Fibroblast of skin of left biceps (primary cell): ENCODE data around the gene KAT2B.
"Not testable (repeated sequence)": the region's sequence is repeated elsewhere in the genome, so short reads cannot be mapped to it uniquely, and the experiment has no call there.

Experiments
- DNase-seq, 2 experiments: peaks; one replicate each; pipeline ENCODE4 v3.0.0-alpha.2; 2013; ENCODE audit warnings: low read depth in 2 of 2

The KAT2B gene

DNA sequence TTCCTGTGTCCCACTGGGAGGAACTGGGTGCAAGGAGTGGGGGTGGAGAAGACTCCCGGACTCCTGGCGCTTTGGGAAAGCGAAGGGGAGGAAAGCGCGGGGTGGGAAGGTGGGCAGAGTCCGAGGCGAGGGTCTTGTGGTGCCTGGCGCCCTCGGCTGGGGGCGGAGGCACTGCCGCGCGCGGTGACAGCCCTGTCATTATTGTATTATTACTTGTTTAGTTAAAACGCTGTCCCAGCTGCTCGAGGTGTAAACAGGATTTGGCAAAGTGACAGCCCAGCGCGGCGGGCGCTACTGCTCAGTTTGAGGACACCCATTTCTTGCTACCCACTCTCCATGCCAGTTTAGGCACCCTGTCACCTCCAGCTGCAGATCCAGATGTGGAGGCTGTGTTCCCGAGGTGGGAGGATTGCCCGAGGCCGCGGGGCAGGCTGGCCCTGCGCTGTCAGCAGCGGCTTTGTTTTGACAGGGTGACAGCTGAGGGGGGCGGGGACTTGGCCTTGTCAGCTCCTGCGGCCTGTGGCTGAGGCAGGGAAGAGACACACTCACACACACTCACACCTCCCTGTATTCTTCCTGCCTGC is 1.0 kb downstream of the KAT2B start:
- DNase-seq: no peak

DNA sequence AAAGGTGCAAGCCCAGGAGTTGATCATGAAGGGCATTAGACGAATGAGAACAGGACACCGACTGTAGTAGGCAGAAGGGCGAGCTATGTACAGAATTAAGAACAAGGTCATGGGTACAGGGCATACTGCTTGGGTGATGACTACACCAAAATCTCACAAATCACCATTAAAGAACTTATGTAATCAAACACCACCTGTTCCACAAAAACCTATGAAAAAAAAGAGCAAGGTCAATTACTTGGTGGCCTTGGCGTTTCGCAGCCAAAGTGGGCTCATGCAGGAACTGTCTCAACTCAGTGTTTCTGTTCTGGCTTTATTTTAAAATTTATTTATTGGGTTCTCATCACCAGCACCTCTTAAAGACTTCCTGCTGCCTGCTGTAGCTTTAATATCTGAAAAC is 2.1 kb downstream of the KAT2B start:
- no peak for DNase-seq

DNA sequence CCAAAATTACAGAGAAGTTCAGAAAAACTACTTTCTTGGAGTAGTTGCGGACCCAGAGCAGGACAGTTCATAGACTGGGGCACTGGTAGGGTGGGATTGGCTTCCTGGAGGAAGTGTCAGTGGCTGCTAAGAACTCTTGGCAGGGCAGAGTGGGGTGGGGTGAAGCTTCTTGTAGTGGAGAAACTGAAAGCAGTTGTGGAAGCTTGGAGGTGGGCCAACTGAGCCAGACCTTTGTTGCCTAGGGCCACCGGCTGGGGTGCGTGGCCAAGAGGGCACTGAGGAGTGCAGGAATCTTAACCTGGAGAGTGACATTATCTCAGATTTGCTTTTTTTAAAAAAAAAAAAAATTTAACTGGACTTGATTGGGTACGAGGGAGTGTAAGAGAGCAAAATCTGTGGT is 3.1 kb downstream of the KAT2B start:
- no peak for DNase-seq

DNA sequence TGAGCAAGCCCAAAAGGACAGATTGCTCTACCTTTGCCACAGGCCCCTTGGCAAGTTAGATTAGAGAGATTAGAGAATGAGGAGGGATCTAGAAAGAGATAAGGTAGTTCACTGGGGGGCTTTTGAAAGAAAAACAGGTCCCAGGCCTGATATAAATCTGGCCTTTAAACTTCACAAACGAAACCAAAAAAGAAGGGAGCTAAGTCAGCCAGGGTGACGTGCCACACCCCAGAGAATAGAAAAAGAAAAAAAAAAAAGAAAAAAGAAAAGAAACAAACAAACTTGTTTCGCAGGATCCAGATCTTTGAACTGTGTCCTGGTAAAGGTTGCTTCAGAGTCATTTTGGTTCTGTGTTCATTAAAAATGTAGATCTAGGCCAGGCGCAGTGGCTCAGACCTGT is 3.6 kb downstream of the KAT2B start:
- no peak for DNase-seq

DNA sequence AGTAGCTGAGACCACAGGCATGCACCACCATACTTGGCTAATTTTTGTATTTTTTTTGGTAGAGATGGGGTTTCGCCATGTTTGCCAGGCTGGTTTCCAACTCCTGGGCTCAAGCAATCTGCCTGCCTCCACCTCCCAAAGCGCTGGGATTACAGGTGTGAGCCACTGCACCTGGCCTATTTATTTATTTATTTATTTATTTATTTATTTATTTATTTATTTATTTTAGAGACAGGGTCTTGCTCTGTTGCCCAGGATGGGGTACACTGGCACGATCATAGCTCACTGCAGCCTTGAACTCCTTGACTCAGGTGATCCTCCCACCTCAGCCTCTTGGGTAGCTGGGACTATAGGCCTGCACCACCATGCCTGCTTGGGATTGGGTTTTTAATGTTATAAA is 4.9 kb downstream of the KAT2B start:
- not testable (repeated sequence) for DNase-seq

DNA sequence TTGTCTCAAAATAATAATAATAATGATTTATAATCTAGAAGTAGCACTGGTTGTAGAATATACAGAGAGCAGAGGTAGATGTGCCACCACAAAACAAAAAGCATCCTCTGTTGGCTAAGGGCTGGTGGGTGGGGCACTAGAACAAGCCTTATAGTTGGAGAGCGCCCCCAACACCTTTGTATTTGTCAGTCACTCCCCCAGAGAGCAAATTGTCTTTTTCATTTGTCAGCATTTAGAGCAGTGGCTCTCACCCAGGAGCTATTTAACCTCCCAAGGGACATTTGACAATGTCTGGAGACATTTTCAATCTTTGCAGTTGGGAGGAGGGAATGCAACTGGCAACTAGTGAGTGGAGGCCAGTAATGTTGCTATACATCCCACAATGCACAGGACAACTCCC is 6.3 kb downstream of the KAT2B start:
- DNase-seq: no peak

DNA sequence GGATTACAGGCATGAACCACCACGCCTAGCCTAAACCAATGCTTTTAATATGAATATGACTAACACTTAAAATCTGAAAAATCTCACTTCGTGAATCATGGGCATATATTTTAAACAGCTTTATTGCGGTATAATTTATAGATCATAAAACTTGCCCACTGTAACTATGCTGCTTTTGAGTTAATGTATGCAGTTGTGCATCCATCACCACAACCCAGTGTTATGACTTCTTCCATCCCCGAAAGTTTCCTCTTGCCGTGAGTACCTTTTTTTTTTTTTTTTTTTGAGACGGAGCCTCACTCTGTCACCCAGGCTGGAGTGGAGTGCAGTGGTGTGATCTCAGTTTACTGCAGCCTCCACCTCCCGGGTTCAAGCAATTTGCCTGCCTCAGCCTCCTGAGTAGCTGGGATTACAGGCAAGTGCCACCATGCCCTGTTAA is 7.1 kb downstream of the KAT2B start:
- no peak for DNase-seq

DNA sequence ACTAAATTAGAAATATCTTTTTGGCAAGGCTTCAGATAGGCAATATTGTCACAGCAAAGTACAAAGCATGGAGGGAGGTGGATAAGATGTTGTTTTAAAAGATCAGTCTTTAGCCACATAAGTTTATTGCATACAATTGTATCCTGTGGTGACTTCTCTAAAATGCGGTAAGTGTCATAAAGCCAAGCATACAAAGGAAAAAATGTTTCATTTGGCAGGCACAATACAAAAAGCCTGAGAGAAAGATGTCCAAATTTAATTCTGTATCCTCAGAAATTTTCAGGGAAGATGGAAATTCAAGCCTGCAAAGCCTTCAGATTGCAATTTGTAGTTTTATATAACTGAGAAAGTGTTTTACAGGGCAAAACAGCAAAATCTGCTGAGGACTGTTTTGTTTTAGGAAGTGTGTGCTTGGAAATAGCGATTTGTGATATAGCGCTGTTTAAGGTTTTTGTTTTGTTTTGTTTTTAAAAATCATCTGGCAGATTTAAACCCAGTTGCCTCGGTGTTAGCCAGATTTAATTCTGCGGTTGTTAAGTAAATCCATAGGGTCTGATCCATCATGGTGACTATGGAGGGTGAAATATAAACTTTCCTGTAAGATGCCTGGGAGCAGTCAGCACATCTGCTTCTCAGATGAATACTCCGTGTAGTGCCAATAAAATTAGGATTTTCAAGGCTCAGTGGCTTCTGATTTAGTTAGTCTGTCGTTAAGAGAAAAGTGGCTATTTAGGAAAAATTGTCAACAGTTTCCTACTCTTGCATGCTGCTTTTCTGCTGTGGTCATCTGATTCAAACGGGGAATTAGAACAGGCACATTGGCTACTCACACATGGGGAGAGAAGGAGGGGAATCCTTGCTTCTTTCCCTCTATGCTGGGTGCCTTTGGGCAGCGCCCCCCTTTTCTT is 8.0 kb downstream of the KAT2B start:
- DNase-seq: no peak

DNA sequence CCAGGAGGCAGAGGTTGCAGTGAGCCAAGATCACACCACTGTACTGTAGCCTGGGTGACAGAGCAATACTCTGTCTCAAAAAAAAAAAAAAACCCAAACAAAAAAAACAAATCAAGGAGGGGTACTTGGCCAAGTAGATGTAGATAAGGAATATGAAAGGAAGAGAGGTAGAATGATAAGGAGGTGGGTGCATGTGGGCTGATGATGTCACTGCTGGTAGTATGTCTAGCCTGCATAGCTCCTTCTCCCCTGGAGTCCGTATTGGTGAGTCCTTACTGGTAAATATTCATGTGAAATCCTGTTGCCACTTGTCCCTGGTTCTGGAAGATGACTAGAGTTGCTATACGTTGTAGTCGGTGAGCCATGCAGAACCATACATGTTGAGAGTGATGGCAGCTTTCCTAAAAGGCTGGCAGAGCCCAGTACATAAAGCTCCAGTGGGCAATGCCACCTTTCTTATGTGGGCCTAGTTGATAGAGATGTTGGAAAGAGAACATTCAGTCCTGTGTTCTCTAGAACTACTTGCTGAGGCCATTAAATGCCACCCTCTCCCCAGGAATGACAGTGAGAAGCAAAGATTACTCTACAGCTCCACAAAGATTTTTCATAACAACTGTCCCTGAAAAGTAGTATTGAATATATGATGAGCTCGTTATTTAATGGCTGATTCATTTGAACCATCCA is 11.0 kb downstream of the KAT2B start:
- no peak for DNase-seq

DNA sequence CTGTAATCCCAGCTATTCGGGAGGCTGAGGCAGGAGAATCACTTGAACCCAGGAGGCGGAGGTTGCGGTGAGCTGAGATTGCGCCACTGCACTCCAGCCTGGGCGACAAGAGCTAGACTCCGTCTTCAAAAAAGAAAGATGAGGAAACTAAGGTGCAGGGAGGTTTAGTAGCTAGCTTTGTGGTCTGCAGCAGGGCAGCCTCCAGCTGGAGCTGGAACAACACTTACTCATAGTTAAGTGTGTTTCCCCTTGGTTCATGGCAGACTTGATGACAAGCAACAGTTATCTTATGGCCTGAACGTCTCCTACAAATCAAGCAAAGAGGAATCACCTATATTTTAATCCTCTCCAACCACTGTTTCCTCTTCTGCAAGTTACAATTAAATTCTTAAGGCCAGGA is 12.6 kb downstream of the KAT2B start:
- no peak for DNase-seq

DNA sequence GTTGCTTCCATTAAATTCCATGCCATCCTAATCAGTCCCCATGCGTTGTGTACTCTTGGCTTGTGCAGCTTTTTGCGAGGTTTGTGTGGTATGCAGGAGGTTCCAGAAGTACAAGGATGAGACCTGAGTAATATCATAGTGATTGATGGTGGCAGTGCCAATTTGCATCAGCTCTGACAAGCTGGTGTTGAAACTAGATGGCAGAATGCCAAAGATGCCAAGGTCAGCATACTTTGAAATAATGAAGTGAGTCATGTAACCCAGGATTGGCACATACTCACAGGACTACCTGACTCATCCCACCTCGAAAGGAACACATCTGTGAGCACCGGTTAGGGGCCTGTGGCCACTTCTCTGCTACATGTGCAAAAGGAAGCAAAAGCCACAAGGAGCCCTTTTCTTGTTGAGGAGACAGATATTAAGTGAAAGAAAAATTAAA is 14.3 kb downstream of the KAT2B start:
- DNase-seq: no peak

DNA sequence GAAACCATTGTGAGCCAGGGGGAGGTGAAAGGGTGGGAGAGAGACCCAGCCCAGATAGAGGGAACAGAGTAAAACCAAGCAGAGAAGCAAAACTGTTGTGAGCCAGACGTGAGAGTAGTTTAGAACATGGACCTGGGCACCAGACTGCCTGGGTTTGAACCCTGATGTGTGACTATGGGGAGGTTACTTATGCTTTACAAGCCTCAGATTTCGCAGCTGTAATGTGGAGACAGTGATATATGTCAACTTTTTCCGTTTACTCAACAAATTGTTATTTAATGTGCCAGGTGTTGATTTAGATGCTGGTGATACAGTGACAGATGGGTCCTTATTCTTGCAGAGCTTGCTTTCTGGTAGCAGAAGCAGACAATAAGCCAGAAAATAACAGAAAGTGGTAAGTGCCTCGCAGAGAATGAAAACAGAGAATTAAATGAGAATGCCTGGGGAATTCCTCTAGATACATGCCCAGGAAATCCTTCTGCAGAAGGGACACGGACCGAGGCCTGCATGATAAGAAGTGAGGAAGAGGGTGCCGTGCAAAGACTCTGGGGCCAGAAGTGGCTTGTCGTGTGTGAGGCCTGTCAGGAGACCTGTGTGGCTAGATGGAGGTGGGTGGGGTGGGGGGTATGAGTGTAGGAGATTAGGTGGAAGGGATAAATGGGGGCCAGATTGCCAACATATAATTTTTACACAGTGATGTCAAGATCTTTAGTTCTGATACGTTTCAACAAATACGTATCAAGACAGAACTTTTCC is 15.0 kb downstream of the KAT2B start:
- DNase-seq: no peak

DNA sequence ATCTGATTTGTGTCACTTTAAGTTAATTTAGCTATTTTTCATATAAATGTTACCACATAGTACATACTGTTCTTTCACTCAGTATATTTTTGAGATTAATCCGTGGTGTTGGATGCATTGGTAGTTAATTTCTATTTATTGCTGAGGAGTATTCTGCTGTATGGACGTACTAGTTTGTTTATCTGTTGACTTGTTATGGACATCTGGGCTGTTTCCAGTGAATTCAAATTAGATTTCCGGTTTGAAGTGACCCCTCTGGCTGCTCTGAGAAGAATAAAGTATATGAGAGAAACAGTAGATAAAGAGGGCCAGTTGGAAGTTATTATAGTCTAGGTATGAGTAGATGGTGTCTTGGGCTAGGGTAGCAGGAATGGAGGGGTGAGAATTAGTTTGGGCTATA is 15.6 kb downstream of the KAT2B start:
- no peak for DNase-seq

DNA sequence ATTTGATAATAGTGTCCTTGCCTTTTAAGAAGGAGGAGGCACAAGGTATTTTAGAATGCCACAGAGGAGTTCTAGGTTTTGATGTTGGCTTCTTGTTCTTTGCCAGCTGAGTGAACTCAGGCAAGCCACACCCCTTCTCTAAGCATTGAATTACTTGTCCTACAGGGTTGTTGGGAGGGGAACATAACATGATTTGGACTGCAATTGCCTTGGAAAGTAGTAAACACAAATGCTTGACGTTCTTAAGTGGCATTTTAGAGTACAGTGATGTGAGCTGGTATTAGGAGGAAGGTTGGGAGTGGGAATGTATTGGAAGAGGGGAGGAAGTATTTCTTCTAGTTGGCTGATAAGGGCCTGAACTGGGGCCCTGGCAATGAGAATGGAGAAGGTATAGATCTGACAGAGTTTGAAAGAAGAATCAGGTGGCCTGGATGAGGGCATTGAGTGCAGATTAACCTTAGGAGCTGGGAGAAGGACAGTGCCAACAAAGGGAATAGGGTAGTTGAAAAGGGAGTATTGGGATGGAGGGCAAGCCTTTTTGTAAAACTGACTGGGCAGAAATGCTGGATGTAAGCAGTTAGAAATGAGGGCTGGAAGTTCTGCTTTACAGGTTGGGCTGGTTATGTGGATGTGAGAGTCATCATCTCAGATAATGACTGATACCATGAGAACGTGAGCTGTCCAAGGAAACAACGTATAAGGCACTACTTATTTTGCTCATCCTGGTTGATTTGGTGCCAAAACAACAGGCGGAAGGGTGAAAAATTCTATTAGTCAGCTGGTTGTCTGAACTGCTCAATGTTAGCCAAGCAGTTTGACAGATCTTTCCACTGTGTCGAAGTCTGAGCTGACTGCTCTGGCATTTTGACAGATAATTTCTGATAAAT is 16.7 kb downstream of the KAT2B start:
- DNase-seq: no peak

DNA sequence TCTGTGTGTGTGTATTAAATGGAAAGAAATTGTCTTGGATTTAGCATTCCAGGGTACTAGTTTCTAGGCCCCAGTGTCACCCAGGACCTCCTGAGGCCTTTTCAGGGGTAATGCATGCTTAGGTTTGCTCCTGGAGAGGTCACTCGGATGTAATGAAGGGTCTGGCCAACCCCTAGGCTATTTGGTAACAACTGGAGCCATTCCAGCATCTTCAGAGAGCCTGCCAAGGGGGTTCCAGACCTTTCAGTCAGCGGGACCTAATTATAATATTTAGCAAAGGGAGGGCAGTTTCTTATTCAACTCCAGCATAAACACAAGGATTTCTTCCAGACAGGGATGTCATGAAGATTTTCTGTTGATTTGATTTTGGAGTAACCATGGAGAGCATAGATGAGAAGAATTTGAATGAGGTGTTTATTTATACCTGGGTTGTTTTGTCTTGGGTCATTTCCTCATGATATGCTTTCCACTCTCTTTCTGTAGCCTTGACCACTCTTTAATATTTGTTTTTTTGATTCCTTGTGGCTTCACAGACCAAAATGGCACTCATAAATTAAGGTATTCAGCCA is 17.4 kb downstream of the KAT2B start:
- no peak for DNase-seq

DNA sequence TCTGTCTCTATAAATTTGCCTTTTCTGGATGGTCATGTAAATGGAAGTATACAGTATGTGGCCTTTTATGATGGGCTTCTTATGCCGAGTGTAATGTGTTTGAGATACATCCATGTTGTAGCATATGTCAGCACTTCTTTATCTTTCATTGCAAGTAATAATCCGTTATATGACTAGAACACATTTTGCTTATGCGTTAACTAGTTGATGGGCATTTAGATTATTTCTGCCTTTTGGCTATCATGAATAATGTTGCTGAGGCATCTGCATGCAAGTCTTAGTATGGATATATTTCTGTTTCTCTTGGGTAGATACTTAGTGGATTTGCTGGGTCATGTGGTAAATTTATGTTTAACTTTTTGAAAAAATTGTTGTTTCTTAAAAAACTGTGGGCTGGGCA is 19.7 kb downstream of the KAT2B start:
- DNase-seq: no peak

DNA sequence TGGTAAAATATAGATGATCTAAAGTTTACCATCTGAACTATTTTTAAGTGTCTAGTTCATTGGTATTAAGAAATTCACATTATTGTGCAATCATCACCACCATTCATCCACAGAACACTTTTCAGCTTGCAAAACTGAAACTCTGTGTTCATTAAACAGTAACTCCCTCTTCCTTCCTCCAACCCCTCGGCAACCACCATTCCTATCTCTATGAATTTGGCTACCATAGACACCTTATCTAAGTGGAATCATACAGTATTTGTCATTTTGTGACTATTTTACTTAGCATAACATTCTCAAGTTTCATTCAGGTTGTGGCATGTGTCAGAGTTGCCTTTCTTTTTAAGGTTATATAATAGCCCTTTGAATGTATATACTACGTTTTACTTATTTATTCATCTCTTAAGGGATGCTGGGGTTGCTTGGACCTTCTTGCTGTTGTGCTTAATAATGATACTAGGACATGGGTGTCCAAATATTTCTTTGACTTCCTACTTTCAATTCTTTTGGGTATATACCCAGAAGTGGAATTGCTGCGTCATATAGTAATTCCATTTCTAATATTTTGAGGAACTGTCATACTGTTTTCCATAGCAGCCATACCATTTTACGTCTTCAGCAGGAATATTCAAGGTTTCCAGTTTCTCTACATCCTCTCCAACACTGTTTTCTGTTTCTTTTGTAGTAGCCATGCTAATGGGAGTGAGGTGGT is 20.9 kb downstream of the KAT2B start:
- no peak for DNase-seq

DNA sequence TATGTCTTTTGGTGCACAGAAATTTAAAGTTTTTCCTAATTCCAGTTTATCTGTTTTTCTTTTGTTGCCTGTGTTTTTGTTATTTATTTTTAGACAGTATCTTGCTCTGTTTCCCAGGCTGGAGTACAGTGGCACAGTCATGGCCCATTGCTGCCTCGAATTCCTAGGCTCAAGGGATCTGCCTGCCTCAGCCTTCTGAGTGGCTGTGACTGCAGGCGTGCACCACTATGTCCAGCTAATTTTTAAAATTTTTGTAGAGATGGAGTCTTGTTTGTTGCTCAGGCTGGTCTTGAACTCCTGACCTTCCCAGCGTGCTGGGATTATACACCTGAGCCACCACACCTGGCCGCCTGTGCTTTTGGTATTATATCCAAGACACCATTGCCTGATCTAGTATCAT is 22.8 kb downstream of the KAT2B start:
- no peak for DNase-seq

DNA sequence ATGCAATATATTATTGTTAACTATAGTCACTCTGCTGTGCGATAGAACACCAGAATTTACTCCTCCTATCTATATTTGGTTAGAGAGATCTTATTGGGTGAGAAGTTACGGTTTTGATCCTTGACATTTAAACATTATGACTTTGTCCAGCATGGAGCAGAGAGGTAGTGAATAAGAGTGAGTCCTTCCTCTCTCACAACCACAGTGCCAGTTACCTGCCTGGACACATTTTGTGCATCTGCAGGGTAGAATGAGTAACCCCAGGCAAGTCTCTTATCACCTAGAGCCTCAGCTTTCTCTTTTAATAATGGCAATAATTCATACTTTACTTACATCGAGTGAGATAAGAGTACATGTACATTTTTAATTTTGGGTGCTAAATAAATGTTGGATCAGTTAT is 24.1 kb downstream of the KAT2B start:
- DNase-seq: no peak
